HFF-Myc (cell line): ENCODE results near the gene NCK1.

ENCODE experiments used
- DNase-seq: peaks from one replicate; pipeline ENCODE4 v3.0.0-alpha.2; 2011; ENCODE audit warnings: low read depth; ENCODE audit errors: extremely low read depth
- H3K4me3 ChIP-seq: replicated peaks from 2 replicates; pipeline ENCODE4 v1.5.1; 2011; ENCODE audit warnings: low read depth, mild to moderate bottlenecking, control low read depth, low read length
- CTCF ChIP-seq: IDR thresholded peaks from 2 replicates; pipeline ENCODE4 v1.5.1; 2012; ENCODE audit warnings: mild to moderate bottlenecking, low read depth, low read length, control low read depth; ENCODE audit errors: missing control alignments

The NCK1 gene

GRCh38 chr3:136932978-136933772, 71.2 kb downstream of the NCK1 start:
- no peak for DNase-seq
- H3K4me3 ChIP-seq: no peak overlapping the region
- no peak for TF ChIP-seq CTCF

DNA sequence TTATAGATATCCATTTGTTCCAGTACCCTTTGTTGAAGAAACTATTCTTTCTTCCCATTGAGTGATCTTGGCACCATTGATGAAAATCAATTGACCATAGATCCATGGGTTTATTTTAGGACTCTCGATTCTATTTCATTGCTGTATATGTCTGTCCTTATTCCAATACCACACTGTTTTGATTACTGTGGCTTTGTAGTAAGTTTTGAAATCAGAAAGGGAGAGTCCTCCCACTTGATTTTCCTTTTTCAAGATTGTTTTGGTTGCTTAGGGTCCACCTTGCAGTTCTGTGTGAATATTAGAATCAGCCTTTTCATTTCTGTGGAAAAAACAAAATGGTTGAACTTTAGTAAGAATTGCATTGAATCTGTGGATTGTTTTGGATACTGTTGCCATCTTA, 75.2 kb downstream of the NCK1 start:
- no peak overlapping the region for H3K4me3 ChIP-seq
- no peak for TF ChIP-seq CTCF
- DNase-seq: no peak

DNA sequence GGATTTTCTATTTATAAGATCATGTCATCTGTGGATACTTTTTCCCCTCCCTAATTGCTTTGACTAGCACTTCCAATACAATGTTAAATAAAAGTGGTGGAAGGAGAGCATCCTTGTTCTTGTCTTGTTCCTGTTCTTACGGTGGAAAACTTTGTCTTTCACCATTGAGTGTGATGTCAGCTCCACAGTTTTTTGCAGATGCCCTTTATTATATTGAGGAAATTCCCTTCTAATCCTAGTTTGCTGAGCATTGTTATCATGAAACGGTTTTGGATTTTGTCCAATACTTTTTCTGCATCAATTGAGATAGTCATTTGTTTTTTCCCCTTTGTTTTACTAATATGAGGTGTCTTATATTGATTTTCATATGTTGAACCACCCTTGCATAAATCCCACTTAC, 75.8 kb downstream of the NCK1 start:
- no peak for TF ChIP-seq CTCF

GRCh38 chr3:136938334-136938733, 76.3 kb downstream of the NCK1 start:
- TF ChIP-seq CTCF: no peak
- no peak for DNase-seq
- no peak overlapping the region for H3K4me3 ChIP-seq

More for the DNA sequence above, 75.8 kb downstream of the NCK1 start:
- DNase-seq: no peak
- no peak overlapping the region for H3K4me3 ChIP-seq

GRCh38 chr3:136939489-136939888, 77.5 kb downstream of the NCK1 start:
- no peak overlapping the region for H3K4me3 ChIP-seq
- DNase-seq: no peak
- TF ChIP-seq CTCF: no peak

GRCh38 chr3:136942803-136943202, 80.8 kb downstream of the NCK1 start:
- no peak for DNase-seq
- no peak overlapping the region for H3K4me3 ChIP-seq
- TF ChIP-seq CTCF: no peak

DNA sequence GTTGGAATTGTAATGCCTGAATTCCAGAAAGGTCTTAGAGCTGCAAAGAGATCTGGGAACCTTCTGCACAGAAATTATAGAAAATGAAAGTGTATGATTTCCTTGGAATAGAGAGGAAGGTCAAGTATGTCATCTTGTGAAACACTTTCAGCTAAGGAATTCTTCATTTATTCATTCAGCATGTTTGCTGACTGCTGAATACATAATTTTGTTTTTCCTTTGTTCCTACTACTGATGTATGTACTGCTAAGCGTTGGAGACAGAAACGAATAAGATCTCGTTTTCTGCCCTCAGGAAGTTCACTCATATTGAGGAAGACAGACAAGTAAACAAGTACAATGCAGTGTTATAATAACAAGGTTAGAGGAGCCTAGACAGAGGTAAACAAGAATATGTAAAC, 81.4 kb downstream of the NCK1 start:
- no peak overlapping the region for H3K4me3 ChIP-seq
- no peak for DNase-seq
- no peak for TF ChIP-seq CTCF
